ENCODE measurements around the gene RNF138. TPM values are rescaled to one million over a fixed set of nuclear protein-coding genes. Genes with fewer than 3 reads are reported as not detected.

The RNF138 gene
- total RNA-seq, 1 donor from 2014 or later, result 39.1 TPM

DNA sequence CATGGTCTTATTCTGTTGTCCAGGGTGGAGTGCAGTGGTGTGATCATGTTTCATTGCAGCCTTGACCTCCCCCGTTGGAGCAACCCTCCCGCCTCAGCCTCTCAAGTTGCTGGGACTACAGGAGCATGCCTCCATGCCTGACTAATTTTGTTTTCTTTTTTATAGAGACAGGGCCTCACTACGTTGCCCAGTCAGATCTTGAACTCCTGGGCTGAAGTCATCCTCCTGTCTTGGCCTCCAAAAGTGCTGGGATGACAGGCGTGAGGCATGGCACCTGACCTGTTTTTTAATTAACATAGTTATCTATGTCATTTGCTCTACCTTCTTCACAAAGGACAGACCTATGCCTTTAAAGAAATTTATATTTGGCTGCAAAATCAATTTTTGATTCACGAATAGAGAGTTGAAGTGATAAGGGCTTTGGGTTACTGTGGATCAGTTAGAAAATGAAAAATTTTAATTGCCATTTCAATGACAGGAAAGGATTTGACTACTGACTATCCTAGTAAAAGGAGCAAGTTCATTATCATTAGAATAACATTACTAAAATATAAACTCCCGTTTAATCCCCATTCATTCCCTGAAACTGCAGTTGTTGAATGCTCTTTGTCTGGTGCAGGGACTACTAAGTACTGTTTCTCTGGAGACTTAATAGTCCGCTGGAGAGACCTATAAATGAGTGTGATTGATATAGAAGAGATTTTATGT lies 3.7 kb downstream of the RNF138 start:
- no peaks in the 10 kb centered on the region for H3K36me3 ChIP-seq (ENCODE audit: control insufficient read depth in 3 of 3, insufficient read depth in 3 of 3, low read length in 3 of 3)
- peaks cover 2 to 24% (median 21%) of the 10 kb centered on the region in 3 donors for H3K4me1 ChIP-seq (ENCODE audit: control insufficient read depth in 3 of 3, insufficient read depth in 3 of 3, low read length in 3 of 3)
- no peaks in the 10 kb centered on the region for H3K9me3 ChIP-seq (ENCODE audit: control insufficient read depth in 3 of 3, low read length in 3 of 3)
- H3K9ac ChIP-seq (ENCODE audit: low read depth in 1 of 3, low read length in 3 of 3), result no peak overlapping the region
- H3K27me3 ChIP-seq (ENCODE audit: control insufficient read depth in 3 of 3, insufficient read depth in 3 of 3, low read length in 3 of 3), result no peaks in the 10 kb centered on the region
- H3K27ac ChIP-seq (ENCODE audit: low read depth, low read length), result no peak overlapping the region
- H3K4me3 ChIP-seq (ENCODE audit: low read length in 3 of 3), result no peak overlapping the region

DNA sequence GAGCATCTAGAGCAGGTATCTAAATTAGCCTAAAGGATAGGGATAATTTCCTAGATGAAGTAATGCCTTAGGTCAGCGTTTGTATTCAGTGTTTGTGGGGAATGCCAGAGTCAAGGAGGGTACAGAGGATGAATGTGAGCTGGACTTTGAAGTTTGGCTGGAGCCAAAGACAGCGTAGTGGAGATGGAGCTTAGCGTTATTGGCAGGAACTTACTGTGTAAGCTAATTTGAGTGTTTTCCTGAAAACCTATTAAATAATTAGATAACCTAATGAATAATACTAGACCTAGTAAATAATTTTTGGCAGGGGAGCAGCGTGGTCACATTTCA lies 4.2 kb downstream of the RNF138 start:
- Histone ChIP-seq H3K4me3 (ENCODE audit: low read length in 3 of 3) (no peak overlapping the region), H3K9me3 (ENCODE audit: control insufficient read depth in 3 of 3, low read length in 3 of 3) (no peaks in the 10 kb centered on the region), H3K4me1 (ENCODE audit: control insufficient read depth in 3 of 3, insufficient read depth in 3 of 3, low read length in 3 of 3) (peaks cover 2 to 24% (median 21%) of the 10 kb centered on the region in 3 donors), H3K9ac (ENCODE audit: low read depth in 1 of 3, low read length in 3 of 3) (no peak overlapping the region), H3K27ac (ENCODE audit: low read depth, low read length) (no peak overlapping the region), H3K36me3 (ENCODE audit: control insufficient read depth in 3 of 3, insufficient read depth in 3 of 3, low read length in 3 of 3) (no peaks in the 10 kb centered on the region), H3K27me3 (ENCODE audit: control insufficient read depth in 3 of 3, insufficient read depth in 3 of 3, low read length in 3 of 3) (no peaks in the 10 kb centered on the region)

DNA sequence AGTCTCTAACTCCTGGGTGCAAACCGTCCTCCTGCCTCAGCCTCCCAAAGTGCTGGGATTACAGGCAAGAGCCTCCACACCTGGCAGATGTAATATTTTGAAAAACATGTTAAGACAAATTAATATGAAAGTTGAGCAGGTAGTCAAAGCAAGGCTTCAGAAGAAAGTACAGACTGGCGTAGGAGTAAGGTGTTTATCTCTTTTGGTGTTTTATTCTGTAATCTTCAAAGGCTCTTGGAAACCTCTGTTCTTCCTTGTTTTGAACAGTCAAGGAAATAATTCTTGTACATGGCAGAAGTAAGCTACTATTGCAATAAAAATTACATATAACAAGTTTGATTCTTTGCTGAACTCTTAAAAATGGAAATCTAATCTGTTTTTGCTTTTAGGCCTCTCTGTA lies 5.3 kb downstream of the RNF138 start:
- Histone ChIP-seq H3K27me3 (ENCODE audit: control insufficient read depth in 3 of 3, insufficient read depth in 3 of 3, low read length in 3 of 3) (no peaks in the 10 kb centered on the region), H3K9me3 (ENCODE audit: control insufficient read depth in 3 of 3, low read length in 3 of 3) (no peaks in the 10 kb centered on the region), H3K4me3 (ENCODE audit: low read length in 3 of 3) (no peak overlapping the region), H3K27ac (ENCODE audit: low read depth, low read length) (no peak overlapping the region), H3K9ac (ENCODE audit: low read depth in 1 of 3, low read length in 3 of 3) (no peak overlapping the region), H3K36me3 (ENCODE audit: control insufficient read depth in 3 of 3, insufficient read depth in 3 of 3, low read length in 3 of 3) (no peaks in the 10 kb centered on the region), H3K4me1 (ENCODE audit: control insufficient read depth in 3 of 3, insufficient read depth in 3 of 3, low read length in 3 of 3) (peaks cover 2 to 20% (median 18%) of the 10 kb centered on the region in 3 donors)

DNA sequence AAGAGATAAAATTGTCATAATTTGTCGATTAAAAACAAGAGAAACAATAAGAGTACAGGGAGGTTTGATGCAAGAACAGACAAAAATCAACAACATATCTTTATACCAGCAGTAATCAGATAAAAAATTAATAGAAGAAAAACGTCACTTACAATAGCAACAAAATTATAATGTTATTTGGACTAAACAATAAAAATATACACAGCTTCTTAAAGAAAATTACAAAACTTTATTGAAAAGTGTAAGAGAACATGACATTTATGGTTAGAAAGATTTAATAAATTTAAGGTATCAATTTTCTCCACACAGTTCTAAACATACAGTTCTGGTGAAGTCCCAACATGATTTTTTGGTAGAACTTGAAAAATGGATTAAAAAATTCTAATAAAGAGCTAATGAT lies 12.8 kb downstream of the RNF138 start:
- peaks cover 0 to 3% (median under 1%) of the 10 kb centered on the region in 3 donors for H3K4me1 ChIP-seq (ENCODE audit: control insufficient read depth in 3 of 3, insufficient read depth in 3 of 3, low read length in 3 of 3)
- H3K4me3 ChIP-seq (ENCODE audit: low read length in 3 of 3), result no peak overlapping the region
- no peaks in the 10 kb centered on the region for H3K27me3 ChIP-seq (ENCODE audit: control insufficient read depth in 3 of 3, insufficient read depth in 3 of 3, low read length in 3 of 3)
- no peaks in the 10 kb centered on the region for H3K36me3 ChIP-seq (ENCODE audit: control insufficient read depth in 3 of 3, insufficient read depth in 3 of 3, low read length in 3 of 3)
- no peak overlapping the region for H3K9ac ChIP-seq (ENCODE audit: low read depth in 1 of 3, low read length in 3 of 3)
- no peaks in the 10 kb centered on the region for H3K9me3 ChIP-seq (ENCODE audit: control insufficient read depth in 3 of 3, low read length in 3 of 3)
- no peak overlapping the region for H3K27ac ChIP-seq (ENCODE audit: low read depth, low read length)

DNA sequence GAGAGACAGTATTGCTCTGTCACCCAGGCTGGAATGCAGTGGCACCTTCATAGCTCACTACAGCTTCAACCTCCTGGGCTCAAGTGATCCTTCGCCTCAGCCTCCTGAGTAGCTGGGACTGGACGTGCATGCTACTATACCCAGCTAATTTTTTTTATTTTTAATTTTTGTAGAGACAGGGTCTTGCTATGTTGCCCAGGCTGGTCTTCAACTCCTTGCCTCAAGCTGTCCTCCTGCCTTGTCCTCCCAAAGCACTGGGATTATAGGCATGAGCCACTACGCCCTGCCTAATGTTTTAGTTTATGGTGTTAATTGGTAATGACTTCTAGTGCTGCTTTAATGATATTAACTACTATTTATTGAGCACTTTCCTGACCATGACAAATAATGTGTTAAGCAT lies 18.3 kb downstream of the RNF138 start:
- H3K9me3 ChIP-seq (ENCODE audit: control insufficient read depth in 3 of 3, low read length in 3 of 3), result no peaks in the 10 kb centered on the region
- no peak overlapping the region for H3K9ac ChIP-seq (ENCODE audit: low read depth in 1 of 3, low read length in 3 of 3)
- H3K4me3 ChIP-seq (ENCODE audit: low read length in 3 of 3), result no peak overlapping the region
- H3K4me1 ChIP-seq (ENCODE audit: control insufficient read depth in 3 of 3, insufficient read depth in 3 of 3, low read length in 3 of 3), result no peaks in the 10 kb centered on the region
- H3K36me3 ChIP-seq (ENCODE audit: control insufficient read depth in 3 of 3, insufficient read depth in 3 of 3, low read length in 3 of 3), result peaks cover 0 to 7% (median 0%) of the 10 kb centered on the region in 3 donors
- no peak overlapping the region for H3K27ac ChIP-seq (ENCODE audit: low read depth, low read length)
- no peaks in the 10 kb centered on the region for H3K27me3 ChIP-seq (ENCODE audit: control insufficient read depth in 3 of 3, insufficient read depth in 3 of 3, low read length in 3 of 3)

DNA sequence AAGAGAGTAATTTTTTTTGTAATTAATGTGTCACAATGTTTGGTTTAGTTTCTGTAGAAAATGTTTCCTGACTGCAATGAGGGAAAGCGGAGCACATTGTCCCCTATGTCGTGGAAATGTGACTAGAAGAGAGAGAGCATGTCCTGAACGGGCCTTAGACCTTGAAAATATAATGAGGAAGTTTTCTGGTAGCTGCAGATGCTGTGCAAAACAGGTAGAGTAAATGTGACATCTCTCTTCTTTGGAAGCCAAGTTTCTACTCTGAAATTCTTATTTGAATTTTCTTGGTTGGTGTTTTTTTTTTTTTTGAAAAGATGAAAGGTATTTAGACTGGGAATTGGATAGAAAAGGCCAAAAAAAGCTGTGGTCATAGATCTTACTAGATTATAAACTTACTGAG lies 20.0 kb downstream of the RNF138 start:
- Histone ChIP-seq H3K36me3 (ENCODE audit: control insufficient read depth in 3 of 3, insufficient read depth in 3 of 3, low read length in 3 of 3) (peaks cover 3 to 10% (median 9%) of the 10 kb centered on the region in 3 donors), H3K4me1 (ENCODE audit: control insufficient read depth in 3 of 3, insufficient read depth in 3 of 3, low read length in 3 of 3) (no peaks in the 10 kb centered on the region), H3K9ac (ENCODE audit: low read depth in 1 of 3, low read length in 3 of 3) (no peak overlapping the region), H3K27ac (ENCODE audit: low read depth, low read length) (no peak overlapping the region), H3K4me3 (ENCODE audit: low read length in 3 of 3) (no peak overlapping the region), H3K9me3 (ENCODE audit: control insufficient read depth in 3 of 3, low read length in 3 of 3) (no peaks in the 10 kb centered on the region), H3K27me3 (ENCODE audit: control insufficient read depth in 3 of 3, insufficient read depth in 3 of 3, low read length in 3 of 3) (no peaks in the 10 kb centered on the region)

DNA sequence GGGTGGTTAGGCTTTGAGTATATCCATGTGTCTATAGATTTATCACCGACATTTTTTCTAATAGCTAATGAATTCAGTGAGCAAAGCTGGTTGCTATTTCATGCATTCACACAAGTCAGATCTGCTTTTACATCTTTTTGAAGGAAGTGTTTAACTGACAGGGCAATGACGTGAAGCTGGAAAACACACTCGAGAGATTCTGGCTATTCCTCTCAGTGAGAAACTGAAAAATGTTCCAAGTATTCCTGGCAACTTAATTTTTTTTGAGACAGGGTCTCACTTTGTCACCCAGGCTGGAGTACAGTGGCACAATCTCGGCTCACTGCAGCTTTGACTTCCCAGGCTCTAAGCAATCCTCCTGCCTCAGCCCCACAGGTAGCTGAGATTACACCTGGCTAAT lies 21.2 kb downstream of the RNF138 start:
- Histone ChIP-seq H3K27me3 (ENCODE audit: control insufficient read depth in 3 of 3, insufficient read depth in 3 of 3, low read length in 3 of 3) (no peaks in the 10 kb centered on the region), H3K9me3 (ENCODE audit: control insufficient read depth in 3 of 3, low read length in 3 of 3) (no peaks in the 10 kb centered on the region), H3K9ac (ENCODE audit: low read depth in 1 of 3, low read length in 3 of 3) (no peak overlapping the region), H3K36me3 (ENCODE audit: control insufficient read depth in 3 of 3, insufficient read depth in 3 of 3, low read length in 3 of 3) (peaks cover 3 to 10% (median 9%) of the 10 kb centered on the region in 3 donors), H3K4me3 (ENCODE audit: low read length in 3 of 3) (no peak overlapping the region), H3K4me1 (ENCODE audit: control insufficient read depth in 3 of 3, insufficient read depth in 3 of 3, low read length in 3 of 3) (no peaks in the 10 kb centered on the region), H3K27ac (ENCODE audit: low read depth, low read length) (no peak overlapping the region)

DNA sequence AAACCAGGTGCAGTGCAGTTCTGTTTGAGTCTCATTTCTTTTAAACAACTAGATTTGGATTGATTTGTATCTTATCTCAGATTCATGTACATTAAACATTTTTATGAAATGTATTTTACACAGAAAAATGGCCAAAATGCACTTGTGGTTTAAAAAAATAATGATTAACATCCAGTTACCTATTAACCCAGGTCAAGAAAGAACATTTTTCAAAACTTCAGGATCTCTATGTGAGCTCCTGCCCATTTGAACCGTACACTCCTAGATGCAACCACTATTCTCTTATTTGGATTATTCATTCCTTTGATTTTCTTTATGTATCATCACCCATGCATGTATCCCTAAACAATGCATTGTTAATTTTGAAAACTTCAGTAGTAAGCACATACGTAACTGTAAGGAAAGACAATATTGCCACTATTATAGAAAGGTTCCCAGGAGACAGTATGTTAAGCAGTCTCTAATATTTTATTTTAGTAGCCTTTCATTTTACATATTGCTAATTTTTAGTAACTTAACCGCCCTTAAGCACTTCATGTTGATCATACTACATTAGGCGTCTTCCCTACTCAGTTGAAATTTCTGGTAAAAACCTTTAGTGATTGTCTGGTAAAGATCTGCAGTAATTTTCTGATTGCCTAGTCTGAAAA lies 22.7 kb downstream of the RNF138 start:
- no peaks in the 10 kb centered on the region for H3K4me1 ChIP-seq (ENCODE audit: control insufficient read depth in 3 of 3, insufficient read depth in 3 of 3, low read length in 3 of 3)
- H3K27me3 ChIP-seq (ENCODE audit: control insufficient read depth in 3 of 3, insufficient read depth in 3 of 3, low read length in 3 of 3), result no peaks in the 10 kb centered on the region
- H3K4me3 ChIP-seq (ENCODE audit: low read length in 3 of 3), result no peak overlapping the region
- H3K9ac ChIP-seq (ENCODE audit: low read depth in 1 of 3, low read length in 3 of 3), result no peak overlapping the region
- H3K36me3 ChIP-seq (ENCODE audit: control insufficient read depth in 3 of 3, insufficient read depth in 3 of 3, low read length in 3 of 3), result peaks cover 3 to 10% (median 9%) of the 10 kb centered on the region in 3 donors
- no peak overlapping the region for H3K27ac ChIP-seq (ENCODE audit: low read depth, low read length)
- H3K9me3 ChIP-seq (ENCODE audit: control insufficient read depth in 3 of 3, low read length in 3 of 3), result no peaks in the 10 kb centered on the region

DNA sequence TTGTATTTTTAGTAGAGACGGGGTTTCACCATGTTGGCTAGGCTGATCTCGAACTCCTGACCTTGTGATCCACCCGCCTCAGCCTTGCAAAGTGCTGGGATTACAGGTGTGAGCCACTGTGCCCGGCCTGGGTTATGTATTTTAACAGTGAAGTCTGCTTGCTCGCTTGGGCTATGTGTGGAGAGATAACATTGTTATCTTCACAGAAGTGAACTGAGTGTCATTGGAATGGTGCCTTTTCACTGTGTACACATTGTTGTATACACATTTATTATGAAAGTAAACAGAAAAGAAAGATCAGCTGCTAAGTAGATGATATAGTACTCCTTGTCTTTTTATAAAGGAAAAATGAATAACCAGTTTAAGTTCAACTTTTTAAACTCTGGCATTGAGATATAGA lies 30.4 kb downstream of the RNF138 start:
- no peaks in the 10 kb centered on the region for H3K27me3 ChIP-seq (ENCODE audit: control insufficient read depth in 3 of 3, insufficient read depth in 3 of 3, low read length in 3 of 3)
- H3K9me3 ChIP-seq (ENCODE audit: control insufficient read depth in 3 of 3, low read length in 3 of 3), result no peaks in the 10 kb centered on the region
- H3K9ac ChIP-seq (ENCODE audit: low read depth in 1 of 3, low read length in 3 of 3), result no peak overlapping the region
- no peak overlapping the region for H3K27ac ChIP-seq (ENCODE audit: low read depth, low read length)
- no peak overlapping the region for H3K4me3 ChIP-seq (ENCODE audit: low read length in 3 of 3)
- no peaks in the 10 kb centered on the region for H3K4me1 ChIP-seq (ENCODE audit: control insufficient read depth in 3 of 3, insufficient read depth in 3 of 3, low read length in 3 of 3)
- H3K36me3 ChIP-seq (ENCODE audit: control insufficient read depth in 3 of 3, insufficient read depth in 3 of 3, low read length in 3 of 3), result peaks cover 0 to 9% (median 8%) of the 10 kb centered on the region in 3 donors

DNA sequence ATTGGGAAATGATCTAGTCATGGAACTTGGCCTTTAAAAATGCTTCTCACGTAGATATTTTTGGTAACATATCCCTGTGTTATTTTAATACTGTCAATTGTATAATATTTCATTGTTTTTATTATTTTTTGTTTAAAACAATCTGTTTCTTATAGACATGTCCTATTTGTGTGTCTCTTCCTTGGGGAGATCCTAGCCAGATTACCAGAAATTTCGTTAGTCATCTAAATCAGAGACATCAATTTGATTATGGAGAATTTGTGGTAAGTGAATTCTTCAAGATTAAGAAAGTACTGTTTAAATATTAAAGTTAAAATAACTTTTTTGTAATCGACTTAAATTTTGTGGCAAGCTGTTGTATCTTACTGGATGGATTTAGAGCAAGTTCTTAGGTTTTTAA lies 34.9 kb downstream of the RNF138 start:
- H3K27me3 ChIP-seq (ENCODE audit: control insufficient read depth in 3 of 3, insufficient read depth in 3 of 3, low read length in 3 of 3), result no peaks in the 10 kb centered on the region
- H3K4me1 ChIP-seq (ENCODE audit: control insufficient read depth in 3 of 3, insufficient read depth in 3 of 3, low read length in 3 of 3), result no peaks in the 10 kb centered on the region
- no peaks in the 10 kb centered on the region for H3K9me3 ChIP-seq (ENCODE audit: control insufficient read depth in 3 of 3, low read length in 3 of 3)
- no peak overlapping the region for H3K27ac ChIP-seq (ENCODE audit: low read depth, low read length)
- peaks cover 0 to 16% (median 14%) of the 10 kb centered on the region in 3 donors for H3K36me3 ChIP-seq (ENCODE audit: control insufficient read depth in 3 of 3, insufficient read depth in 3 of 3, low read length in 3 of 3)
- H3K9ac ChIP-seq (ENCODE audit: low read depth in 1 of 3, low read length in 3 of 3), result no peak overlapping the region
- no peak overlapping the region for H3K4me3 ChIP-seq (ENCODE audit: low read length in 3 of 3)
